ENCODE measurements around the gene CCSAP.

- TF ChIP-seq PPARA (CRISPR knock-in tag; IDR thresholded peaks at IDR 0.05; ENCODE audit: borderline replicate concordance): no peak
- TF ChIP-seq ARNTL (CRISPR knock-in tag; IDR thresholded peaks at IDR 0.05; ENCODE audit: borderline replicate concordance, low read depth): no peak
- no peak for TF ChIP-seq ZFP30 (CRISPR knock-in tag; IDR thresholded peaks at IDR 0.05)
- TF ChIP-seq ZC3H10 (CRISPR knock-in tag; IDR thresholded peaks at IDR 0.05): no peak
- no peak for TF ChIP-seq ZFP3 (CRISPR knock-in tag; IDR thresholded peaks at IDR 0.05)
- TF ChIP-seq TCF4 (CRISPR knock-in tag; IDR thresholded peaks at IDR 0.05; ENCODE audit: borderline replicate concordance): no peak
- TF ChIP-seq, protein P1, sequence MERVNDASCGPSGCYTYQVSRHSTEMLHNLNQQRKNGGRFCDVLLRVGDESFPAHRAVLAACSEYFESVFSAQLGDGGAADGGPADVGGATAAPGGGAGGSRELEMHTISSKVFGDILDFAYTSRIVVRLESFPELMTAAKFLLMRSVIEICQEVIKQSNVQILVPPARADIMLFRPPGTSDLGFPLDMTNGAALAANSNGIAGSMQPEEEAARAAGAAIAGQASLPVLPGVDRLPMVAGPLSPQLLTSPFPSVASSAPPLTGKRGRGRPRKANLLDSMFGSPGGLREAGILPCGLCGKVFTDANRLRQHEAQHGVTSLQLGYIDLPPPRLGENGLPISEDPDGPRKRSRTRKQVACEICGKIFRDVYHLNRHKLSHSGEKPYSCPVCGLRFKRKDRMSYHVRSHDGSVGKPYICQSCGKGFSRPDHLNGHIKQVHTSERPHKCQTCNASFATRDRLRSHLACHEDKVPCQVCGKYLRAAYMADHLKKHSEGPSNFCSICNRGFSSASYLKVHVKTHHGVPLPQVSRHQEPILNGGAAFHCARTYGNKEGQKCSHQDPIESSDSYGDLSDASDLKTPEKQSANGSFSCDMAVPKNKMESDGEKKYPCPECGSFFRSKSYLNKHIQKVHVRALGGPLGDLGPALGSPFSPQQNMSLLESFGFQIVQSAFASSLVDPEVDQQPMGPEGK (CRISPR knock-in tag; IDR thresholded peaks at IDR 0.05; ENCODE audit: borderline replicate concordance): no peak
- TF ChIP-seq TSHZ2 (CRISPR knock-in tag; IDR thresholded peaks at IDR 0.05): no peak
- no peak for TF ChIP-seq ESRRG (CRISPR knock-in tag; IDR thresholded peaks at IDR 0.05)
- TF ChIP-seq TOX (CRISPR knock-in tag; IDR thresholded peaks at IDR 0.05; ENCODE audit: borderline replicate concordance): no peak
- TF ChIP-seq, protein P2, sequence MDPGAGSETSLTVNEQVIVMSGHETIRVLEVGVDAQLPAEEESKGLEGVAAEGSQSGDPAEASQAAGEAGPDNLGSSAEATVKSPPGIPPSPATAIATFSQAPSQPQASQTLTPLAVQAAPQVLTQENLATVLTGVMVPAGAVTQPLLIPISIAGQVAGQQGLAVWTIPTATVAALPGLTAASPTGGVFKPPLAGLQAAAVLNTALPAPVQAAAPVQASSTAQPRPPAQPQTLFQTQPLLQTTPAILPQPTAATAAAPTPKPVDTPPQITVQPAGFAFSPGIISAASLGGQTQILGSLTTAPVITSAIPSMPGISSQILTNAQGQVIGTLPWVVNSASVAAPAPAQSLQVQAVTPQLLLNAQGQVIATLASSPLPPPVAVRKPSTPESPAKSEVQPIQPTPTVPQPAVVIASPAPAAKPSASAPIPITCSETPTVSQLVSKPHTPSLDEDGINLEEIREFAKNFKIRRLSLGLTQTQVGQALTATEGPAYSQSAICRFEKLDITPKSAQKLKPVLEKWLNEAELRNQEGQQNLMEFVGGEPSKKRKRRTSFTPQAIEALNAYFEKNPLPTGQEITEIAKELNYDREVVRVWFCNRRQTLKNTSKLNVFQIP (CRISPR knock-in tag; IDR thresholded peaks at IDR 0.05; ENCODE audit: borderline replicate concordance, low read depth): no peak
- no peak for TF ChIP-seq ZNF8 (CRISPR knock-in tag; IDR thresholded peaks at IDR 0.05)
- no peak for TF ChIP-seq ZNF565 (CRISPR knock-in tag; conservative IDR thresholded peaks at IDR 0.05; ENCODE audit: low read depth)
- TF ChIP-seq ISL1 (CRISPR knock-in tag; IDR thresholded peaks at IDR 0.05): no peak
Measured at GRCh38 chr1:229325401-229325800, 17.4 kb downstream of the CCSAP start.

Data from SK-N-SH treated with all-trans-retinoic acid at 6 μM for 48 hours (cell line).